ENCODE results near the gene RBMS3.

Gene RBMS3

DNA sequence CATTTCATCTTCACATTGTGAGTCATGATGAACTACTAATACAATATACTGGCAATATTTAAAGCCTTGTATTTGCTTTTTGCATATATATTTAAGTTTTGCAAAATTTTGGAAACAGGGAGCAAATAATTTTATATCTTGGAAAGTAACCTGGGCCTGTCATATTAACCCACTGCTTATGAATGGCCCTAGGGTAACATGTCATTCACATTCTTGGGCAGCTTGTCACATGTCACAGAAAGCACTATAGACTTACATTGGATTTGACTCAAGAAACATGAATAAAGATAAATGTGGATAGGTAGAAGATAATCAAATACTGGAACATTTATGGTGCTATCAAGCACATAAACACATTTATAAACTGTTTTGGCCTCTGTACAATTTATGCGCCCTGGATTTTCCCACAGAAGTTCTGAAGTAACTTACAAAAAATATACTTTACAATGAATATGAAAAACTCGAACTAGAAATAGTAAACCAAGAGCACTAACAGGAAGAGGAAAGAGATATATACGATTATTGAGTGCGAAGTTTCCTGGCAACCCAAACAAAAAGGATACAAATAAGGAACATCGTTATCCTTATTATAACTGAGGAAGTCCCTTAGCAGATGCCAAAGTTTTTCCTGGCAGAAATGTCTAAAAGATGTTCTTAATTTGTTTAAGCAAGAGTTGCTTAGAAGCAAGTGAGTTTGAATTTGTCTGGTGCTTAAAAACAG is 257.2 kb downstream of the RBMS3 start:
- DNase-seq = no peak

DNA sequence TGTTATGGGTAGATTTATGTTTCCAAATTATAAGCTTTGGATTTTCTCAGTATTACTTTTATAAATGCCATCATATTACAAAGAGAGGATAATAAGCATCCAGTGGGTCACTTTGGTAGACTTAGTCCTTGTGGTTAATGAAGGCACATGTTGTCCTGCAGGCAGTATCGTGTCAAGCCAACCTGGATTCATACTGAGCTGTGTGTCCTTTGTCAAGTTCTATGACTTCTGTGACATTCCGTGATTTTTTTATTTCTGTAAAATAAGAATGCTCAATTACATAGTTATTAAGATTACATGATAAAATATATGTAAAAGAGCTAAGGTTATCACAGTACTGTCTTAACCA is 257.7 kb downstream of the RBMS3 start:
- no peak for DNase-seq

DNA sequence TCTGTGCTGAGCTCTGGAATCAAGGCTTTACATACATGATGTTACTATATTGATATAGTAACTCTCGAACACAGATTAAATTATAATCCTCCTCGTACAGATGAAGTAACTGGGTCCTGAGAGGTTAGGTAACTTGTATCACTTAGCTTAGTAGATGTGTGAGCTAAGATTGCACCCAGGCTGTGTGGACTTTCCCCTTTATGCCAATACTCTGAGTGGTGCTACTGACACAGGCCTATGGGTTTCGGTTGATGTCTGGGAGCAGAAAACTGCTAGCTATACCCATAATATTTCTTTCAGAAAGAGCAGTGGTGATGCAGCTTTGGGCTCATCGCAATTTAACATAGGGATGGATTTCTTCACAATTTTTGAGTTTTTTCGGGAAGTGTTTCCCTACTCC is 259.7 kb downstream of the RBMS3 start:
- DNase-seq = no peak

DNA sequence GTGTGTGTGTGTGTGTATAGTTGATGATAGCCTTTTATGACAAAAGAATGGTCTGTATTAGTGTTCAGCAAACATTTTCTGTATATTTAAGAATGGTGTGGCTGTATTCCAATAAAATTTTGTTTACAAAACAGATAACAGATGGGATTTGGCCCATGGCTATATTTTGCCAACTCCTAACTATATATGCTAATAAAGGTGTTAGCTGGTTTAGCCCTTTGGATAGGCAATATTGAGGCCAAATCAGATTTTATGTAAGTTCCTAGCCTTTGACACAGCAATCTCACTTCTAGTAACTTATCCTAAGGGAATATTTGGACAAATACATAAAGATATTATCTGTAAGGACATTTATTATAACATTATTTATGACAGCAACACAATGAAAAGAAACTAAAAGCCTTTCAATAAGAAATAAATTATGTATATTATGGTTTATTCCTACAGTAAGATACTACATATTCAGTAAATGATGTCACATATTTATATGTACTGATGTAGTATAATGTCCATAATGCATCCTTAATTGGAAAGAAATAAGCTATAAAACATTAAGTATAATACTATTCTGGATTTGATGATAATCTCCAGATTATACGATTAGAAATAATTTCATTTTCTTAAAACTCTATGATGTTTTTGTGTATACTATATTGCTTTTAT is 264.0 kb downstream of the RBMS3 start:
- no peak for DNase-seq

DNA sequence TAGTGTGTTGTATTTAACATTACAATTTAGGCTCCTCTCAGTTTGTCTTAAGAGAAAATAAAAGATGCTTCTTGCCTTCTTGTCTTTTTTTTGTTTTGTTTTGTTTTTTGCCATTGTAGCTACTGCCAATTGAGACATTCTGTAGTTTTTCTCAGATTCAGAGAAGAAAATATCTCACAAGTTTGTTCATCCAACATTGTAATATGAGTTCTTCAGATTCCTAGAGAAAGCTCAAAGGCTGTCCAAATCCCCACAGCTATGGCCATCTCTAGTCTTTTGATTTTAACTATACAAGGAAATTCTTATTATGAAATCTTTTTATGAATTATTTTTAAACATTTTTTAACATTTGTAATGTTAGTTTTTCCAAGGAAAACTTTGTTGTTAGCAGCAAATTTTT is 264.7 kb downstream of the RBMS3 start:
- no peak for DNase-seq

DNA sequence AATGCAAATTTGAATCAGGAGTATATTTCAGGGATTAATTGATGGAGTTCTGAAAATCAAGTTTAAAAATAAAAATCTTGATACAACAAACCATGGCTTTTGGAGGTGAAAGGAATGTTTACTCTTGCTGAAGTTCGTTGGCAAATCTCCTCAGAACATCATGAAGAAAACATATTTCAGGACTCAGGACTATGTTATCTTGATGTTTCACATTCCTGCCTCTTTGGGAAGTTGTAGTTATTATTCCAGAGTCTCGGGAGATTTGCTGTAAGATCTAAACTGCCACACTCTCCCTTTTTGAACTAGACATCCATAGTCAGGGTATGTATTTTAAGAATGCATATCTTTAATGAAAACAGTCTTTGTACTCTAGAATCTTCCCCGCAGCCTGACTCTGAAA is 271.2 kb downstream of the RBMS3 start:
- no peak for DNase-seq

DNA sequence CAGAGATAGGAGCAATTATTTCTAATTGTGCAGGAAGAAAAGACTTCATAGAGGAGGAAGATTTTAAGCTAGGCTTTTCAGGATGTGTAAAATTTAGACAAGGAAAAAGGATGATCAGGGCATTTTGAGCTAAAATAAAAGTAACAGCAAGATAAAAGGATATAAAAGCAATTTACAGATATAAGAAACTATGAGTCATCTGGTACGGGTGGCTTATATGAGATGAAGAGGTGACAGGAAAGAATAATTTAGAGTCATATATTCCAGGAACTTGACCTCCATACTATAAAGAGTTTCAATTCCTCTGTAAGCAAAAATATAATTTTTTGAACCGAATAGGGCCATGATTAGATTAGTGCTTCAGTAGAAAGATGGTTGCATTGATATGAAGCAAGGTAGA is 273.7 kb downstream of the RBMS3 start:
- DNase-seq = no peak

DNA sequence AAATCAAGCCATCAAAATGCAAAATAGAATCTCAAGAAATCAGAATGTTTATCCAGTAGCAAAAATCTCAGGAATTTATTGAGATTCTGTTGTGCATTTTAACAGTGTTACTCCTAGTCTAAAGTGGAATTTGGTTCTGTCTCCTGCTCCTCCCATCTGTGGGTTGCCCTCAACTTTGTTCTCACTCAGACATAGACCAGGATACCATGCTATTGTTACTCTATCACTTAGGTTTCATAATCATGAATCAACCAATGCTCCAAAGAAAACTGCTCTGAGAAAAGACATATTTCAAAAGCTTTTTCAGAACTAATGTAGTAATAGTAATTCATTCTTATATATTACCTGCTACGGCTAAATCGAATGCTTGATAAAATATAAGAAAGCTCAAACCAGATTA is 274.7 kb downstream of the RBMS3 start:
- DNase-seq = no peak

DNA sequence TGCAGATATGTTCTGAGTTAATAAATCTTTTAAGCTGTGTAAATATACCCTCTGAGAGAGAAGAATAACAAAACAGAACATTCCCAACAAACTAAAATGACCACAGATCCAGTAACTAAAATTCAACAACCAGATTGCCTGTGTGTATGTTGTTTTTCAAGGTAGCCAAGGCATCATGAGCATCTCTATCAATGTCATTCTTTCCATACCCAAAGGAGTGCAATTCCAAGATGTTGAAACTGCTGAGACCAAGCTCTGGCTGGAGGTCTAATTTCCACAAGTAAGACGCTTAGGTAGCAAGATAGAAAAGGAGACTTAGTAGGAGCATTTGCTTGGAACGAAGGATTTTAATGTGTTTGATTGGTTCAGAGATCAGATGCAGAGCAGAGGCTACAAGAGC is 276.3 kb downstream of the RBMS3 start:
- no peak for DNase-seq

DNA sequence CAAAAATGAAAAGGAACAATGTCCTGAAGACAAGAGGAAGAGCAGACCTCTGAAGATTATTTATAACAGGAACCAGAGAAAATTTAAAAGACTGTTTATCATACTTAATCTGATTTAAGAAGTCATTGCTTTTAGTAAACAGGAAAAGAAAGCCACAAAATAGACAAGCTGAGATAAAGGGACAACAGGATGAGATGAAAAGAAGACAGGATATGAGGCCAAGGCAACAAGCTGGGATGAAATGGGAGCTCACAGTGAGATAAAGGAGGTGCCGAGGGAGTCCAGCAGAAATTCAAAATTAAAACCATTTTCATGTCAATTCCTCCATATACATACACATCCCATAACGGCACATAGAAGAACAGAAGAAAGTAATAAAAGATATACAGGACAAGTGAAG is 277.0 kb downstream of the RBMS3 start:
- DNase-seq = no peak

DNA sequence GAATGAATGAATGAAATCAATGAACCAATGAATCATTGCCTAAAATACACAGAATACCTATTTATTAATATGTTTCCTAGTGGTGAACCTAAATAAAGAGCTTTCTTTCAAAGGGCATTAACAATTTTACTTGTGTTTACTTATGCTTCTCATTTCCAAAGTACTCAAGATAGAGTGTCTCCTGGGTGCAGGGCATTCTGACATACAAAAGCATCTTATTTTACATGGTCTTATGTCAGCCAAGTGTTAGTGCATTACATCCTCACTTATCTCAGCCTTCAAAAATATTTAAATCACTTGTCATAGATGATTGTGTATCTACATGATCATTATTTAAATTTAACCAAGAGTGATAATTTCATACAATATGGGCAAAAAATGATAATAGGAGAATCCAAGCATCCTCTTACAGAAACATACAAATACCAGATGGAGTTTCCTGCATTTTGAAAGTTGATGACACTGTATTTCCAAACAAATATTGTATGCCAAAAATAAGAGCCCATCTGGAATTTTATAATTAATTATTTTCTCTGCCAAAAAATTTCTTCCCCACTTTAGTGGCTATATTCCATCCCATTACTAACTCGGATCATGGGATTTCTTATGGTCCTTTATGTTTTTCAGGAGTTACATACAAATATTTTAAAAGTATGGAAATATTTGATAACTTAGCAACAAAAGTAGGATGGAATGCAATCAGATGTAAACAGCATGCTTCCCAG is 279.0 kb downstream of the RBMS3 start:
- DNase-seq = no peak

DNA sequence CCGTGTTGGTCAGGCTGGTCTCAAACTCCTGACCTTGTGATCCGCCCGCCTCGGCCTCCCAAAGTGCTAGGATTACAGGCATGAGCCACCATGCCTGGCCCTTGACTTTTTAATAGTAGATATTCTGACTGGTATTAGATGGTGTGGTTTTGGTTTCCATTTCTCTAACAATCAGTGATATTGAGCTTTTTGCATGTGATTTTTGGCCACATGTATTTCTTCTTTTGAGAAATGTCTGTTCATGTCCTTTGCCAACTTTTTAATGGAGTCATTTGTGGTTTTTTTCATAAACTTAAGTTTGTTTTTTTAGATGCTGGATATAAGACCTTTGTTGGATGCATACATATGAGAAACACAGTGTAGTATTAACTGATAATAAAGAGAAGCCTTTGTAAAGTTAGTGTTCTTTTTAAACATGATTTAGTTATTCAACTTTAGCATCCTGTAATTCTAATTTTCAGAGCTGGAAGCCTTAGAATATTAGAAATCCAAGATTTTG is 280.8 kb downstream of the RBMS3 start:
- DNase-seq = no peak

DNA sequence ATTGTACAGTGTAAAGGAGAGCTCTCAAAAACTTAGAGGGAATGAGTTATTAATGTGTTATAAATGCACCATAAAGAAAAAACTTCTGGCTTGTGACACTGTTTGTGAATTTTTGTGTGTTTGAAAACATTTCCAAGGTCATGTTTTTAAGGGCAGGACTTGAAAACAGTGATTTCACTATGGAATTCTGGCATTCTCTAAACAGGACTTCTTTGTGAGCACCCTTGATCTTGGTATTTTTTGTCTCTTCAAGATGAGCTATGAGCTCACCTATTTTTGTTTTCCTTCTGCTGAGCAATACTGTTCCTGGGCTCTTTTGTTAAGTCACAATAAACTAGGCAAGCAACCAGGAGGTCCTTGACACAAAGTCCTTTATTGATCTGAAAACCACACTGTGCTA is 284.4 kb downstream of the RBMS3 start:
- DNase-seq = no peak

DNA sequence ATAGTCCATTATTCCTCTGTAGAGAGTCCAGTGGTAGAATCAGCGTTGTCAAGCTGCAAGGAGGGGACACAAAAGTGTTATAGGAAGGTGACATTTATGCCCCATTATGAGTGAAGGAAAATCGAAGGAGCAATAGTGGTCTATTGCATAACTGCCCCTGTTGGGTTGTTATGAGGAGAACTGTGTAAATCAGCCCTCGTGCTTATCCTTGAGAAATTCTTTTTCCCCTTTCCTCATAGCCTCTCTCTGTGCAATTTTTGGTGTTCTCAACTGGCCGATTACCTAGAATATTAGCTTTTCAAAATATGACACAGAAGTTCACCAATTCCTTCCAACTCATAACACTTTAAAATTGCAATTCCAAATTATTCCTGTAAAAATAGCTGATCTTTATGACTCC is 286.6 kb downstream of the RBMS3 start:
- no peak for DNase-seq

DNA sequence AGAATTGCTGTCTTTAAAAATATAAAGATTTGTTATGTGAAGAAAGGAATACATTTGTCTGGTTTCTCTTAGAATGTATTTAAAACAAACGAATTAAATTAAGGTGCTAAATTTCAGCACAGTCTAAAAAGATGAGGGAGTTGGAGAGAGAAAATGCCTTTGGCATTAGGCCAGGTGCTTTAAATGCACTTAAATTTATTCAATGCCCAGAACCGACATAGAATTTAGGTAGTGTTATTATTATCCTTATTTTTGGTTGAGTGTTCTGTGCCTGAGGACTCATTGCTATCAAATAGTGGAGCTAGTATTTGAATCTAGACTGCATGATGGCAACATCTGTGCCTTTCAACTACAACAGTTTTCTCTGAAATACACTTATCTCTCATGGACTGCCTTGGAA is 287.5 kb downstream of the RBMS3 start:
- DNase-seq = no peak

DNA sequence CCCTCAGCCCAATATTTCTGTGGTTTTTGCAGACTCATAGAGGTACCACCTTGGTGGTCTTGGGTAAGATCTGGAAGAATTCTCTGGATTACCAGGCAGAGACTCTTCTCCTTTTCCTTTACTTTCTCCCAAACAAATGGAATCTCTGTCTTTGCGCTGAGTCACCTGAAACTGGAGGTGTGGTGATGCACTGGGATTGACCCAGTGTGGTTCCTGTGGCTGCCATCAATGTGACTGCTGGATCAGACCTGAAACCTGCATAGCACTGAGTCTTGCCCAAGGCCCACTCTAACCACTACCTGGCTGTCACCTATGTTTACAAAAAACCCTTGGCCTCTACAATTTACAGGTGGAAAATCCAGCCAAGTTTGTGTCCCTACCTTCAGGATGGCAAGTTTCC is 295.3 kb downstream of the RBMS3 start:
- DNase-seq = no peak

DNA sequence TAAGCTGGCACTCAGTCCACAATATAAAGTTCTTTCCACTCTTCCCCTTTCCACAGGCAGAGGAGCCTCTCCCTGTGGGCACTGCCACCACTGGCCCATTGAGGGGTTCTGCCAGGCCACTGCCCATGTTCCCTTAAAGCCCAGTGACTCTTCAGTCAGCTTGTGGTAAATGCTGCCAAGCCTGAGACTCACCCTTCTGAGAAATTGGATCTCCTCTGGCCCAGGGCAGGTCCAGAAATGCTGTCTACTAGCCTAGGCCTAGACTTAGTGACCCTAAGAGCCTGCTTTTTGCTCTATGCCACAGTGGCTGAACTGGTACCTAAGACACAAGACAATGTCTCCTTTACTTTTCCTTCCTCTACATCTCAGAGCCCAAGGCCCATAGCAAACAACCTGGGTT is 295.8 kb downstream of the RBMS3 start:
- no peak for DNase-seq

DNA sequence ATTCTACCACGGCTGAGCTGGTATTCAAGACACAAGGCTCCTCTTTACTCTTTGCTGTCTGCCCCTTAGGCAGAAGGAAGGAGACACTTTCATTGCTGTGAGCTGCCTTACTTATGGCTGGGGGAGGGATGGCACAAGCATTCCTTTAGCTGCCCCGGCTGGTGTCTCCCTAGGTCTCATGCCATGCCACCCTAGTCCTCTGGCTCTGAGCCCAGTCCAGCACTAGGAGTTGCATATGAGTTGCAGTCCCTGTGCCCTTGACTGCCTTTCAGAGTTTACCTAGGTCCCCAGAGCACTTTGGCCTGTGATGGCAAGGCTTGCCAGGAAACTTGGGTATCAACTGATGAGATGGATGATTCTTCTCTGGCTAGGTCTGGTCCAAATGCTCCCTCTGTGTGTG is 296.4 kb downstream of the RBMS3 start:
- no peak for DNase-seq

DNA sequence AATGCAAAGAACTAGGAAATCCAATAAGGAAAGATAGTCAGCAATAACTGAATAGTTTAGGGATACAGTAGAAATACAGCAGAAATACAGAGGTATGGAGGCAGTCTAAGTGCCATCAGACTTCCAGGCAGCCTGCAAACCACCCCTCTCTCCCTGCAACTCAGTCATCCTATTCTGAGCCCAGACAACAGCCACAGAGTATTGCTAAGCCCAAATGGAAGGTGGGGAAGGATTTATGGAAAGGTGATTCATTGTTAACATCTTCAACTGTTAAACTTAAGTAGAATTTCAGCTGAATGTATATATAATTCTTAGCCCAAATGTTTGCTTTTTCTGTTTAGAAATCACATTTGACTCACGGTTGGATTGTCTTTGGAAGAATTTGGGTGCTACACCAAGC is 300.4 kb downstream of the RBMS3 start:
- DNase-seq = no peak

DNA sequence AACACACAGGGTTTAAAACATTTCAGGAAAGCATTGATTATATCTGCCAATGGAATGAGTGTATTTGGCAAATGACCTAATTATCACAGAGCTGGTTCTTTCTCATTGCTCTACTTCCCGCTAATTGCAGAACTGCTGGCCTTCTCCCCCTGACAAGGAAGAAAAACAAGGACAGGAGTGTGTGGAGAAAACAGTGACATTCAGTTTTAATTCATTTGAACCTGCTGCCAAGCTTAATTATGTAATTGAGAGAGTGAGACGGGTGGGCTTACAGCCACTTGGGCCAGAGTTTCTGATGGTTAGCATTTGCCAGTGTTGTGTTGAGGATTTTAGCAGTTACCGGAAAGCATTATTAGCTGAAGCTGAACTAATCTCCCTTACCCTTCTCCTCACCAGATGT is 301.4 kb downstream of the RBMS3 start:
- DNase-seq = no peak

DNA sequence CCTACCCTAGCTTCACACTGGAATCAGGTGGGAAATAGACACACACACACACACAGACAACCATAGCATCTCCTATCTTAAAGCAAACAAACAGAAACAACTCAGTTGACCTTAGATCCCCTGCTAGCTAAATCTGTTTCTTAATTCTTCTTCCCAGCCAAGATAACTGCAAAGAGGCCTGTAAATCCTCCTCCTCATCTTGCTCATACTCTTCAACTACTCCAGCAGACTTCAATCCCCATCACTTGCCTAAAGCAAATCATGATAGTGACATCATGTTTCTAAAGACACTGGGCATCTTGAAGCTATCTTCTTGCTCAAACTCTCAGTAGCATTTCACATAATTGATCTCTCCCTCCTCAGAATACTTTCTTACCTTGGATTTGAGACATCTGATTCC is 303.0 kb downstream of the RBMS3 start:
- DNase-seq = no peak

DNA sequence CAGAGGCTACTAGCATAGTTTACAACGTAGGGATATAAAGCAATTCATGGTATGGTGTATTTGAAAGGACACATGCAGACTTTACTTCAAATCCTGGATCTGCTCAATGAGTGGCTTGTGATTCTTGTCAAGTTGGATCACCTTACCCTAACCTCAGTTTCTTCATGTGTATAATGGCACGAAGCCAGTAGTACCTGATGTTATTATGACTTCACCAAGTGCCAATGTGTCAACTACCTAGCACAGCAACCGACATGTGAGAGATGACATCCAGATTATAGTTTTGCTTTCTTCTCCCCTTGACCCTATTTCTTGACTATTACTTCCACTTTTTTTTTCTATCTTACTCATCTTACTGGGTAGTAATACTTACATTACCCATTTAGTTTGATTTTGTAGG is 304.5 kb downstream of the RBMS3 start:
- DNase-seq = no peak

DNA sequence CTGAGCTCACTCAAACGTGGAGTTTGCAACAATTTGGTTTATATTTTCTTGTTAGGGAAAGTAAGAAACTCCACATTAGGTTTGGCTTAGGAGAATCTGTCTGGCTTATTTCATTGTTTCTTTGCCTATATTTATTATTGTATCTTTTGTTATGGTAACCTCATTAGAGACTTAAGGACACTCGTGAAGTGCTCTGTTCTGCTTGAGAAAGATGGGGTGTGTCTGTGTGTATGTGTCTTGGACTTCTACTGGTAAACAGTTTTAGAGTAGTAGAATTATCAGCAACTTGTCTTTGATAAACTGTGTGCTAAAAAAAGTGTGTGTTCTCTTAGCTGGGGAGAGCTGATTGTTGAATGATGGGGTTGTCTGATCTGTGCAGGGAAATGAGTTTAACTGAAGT is 306.5 kb downstream of the RBMS3 start:
- DNase-seq = no peak

DNA sequence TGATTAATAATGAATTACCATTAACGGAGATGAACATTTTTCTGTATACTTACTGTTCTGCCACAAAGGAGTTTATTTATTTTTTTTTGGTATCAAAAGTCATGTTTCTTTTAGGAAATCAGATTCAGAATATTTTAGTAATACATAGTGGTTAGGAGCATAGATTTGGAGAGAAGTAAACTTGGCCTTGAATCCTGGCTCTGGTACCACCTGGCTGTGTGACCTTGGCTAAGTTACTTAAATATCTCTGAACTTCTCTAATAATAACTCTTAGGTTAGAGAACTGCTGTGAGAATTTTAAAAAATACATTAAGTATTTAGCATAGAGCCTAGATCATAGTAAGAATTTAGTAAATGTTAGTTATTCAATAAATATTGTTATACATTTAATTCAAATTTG is 309.1 kb downstream of the RBMS3 start:
- no peak for DNase-seq
